Uterus (tissue), 4 donors: ENCODE results near the gene GABRG3. TPM values are rescaled to one million over a fixed set of nuclear protein-coding genes. Genes with fewer than 3 reads are reported as not detected.

Source experiments
- DNase-seq, 2 donors: peaks; one replicate each; pipeline ENCODE4 v3.0.0-alpha.2; 2019 to 2020
- H3K27ac ChIP-seq, 2 donors: fragments of 200-600 bp; sonication (generic); 1 replicate in 1 of 2; 2 replicates in 1 of 2; pipeline ENCODE4 v1.5.1; 2016 to 2018
- H3K27me3 ChIP-seq, 2 donors: fragments of 200-600 bp; sonication (generic); one replicate each; pipeline ENCODE4 v1.5.1; 2018 to 2019; ENCODE audit warnings: control low read depth in 1 of 2
- H3K36me3 ChIP-seq, 2 donors: fragments of 200-600 bp; sonication (generic); one replicate each; pipeline ENCODE4 v1.5.1; 2019; ENCODE audit warnings: control low read depth in 1 of 2
- H3K4me1 ChIP-seq, 2 donors: fragments of 200-600 bp; sonication (generic); one replicate each; pipeline ENCODE4 v1.5.1; 2018 to 2019; ENCODE audit warnings: control low read depth in 1 of 2
- H3K4me3 ChIP-seq, 2 donors: fragments of 200-600 bp; sonication (generic); 1 replicate in 1 of 2; 2 replicates in 1 of 2; pipeline ENCODE4 v1.5.1; 2018 to 2019; ENCODE audit warnings: mild to moderate bottlenecking in 1 of 2
- H3K9me3 ChIP-seq, 2 donors: fragments of 200-600 bp; sonication (generic); one replicate each; pipeline ENCODE4 v1.5.1; 2019; ENCODE audit warnings: control low read depth in 1 of 2
- CTCF ChIP-seq, 4 experiments: fragments of 200-600 bp in 2 of 4; fragments of 450-650 bp in 2 of 4; sonication (generic) in 2 of 4; IDR thresholded peaks; one replicate each; pipeline ENCODE4 v1.5.1; 2016 to 2019; ENCODE audit warnings: antibody characterized with exemption in 4 of 4, mild to moderate bottlenecking in 2 of 4, moderate library complexity in 1 of 4
- POLR2A ChIP-seq, 2 donors: fragments of 450-650 bp; IDR thresholded peaks; one replicate each; pipeline ENCODE4 v1.6.1; 2016; ENCODE audit warnings: antibody characterized with exemption in 2 of 2, mild to moderate bottlenecking in 1 of 2, moderate library complexity in 1 of 2
- intact Hi-C: fragments of 100-400 bp; cut with DNase I; formaldehyde crosslinking; loops from one replicate; pipeline ENCODE4 v1.15.1; 2023; ENCODE audit warnings: low total_unique reads
- total RNA-seq, 4 donors: library from RNA; depleted of rRNA in 3 of 4; stranded (reverse); fragments of >200 nt in 3 of 4; gene quantifications; one replicate each; pipeline versions ENCODE4 v1.1.0 to v1.2.4, GENCODE V29; 2014 to 2023
- donor health status: DM: yes; HTN: yes; CAD: no.

GABRG3 gene
- total RNA-seq, 4 donors from 2014 or later = 3.0 TPM; not detected in 3

GRCh38 chr15:27057904-27058645 lies 87.1 kb downstream of the GABRG3 start:
- no peaks in the 10 kb centered on the region for H3K36me3 ChIP-seq
- H3K27ac ChIP-seq = no peak overlapping the region
- no peak overlapping the region for H3K4me3 ChIP-seq
- H3K4me1 ChIP-seq = no peaks in the 10 kb centered on the region
- H3K27me3 ChIP-seq = no peaks in the 10 kb centered on the region
- intact Hi-C loops = no loop called here
- no peak for TF ChIP-seq POLR2A (IDR thresholded peaks at IDR 0.05)
- no peak for TF ChIP-seq CTCF (IDR thresholded peaks at IDR 0.05)
- DNase-seq = no peak
- no peaks in the 10 kb centered on the region for H3K9me3 ChIP-seq

- no peak for DNase-seq
- Histone ChIP-seq H3K4me3 (no peak overlapping the region), H3K27ac (no peak overlapping the region), H3K4me1 (no peaks in the 10 kb centered on the region), H3K27me3 (no peaks in the 10 kb centered on the region), H3K36me3 (no peaks in the 10 kb centered on the region), H3K9me3 (no peaks in the 10 kb centered on the region)
- intact Hi-C loops = no loop called here
- no peak for TF ChIP-seq CTCF (IDR thresholded peaks at IDR 0.05)
- TF ChIP-seq POLR2A (IDR thresholded peaks at IDR 0.05) = no peak
Measured at GRCh38 chr15:27058939-27059338, 88.0 kb downstream of the GABRG3 start.

- no peaks in the 10 kb centered on the region for H3K4me1 ChIP-seq
- intact Hi-C loops = no loop called here
- TF ChIP-seq CTCF (IDR thresholded peaks at IDR 0.05) = peak in 3 of 4 experiments; percentile 25 to 26 (median 26)
- TF ChIP-seq POLR2A (IDR thresholded peaks at IDR 0.05) = no peak
Measured at GRCh38 chr15:27059610-27060202, 88.7 kb downstream of the GABRG3 start.

GRCh38 chr15:27061739-27062138 lies 90.8 kb downstream of the GABRG3 start:
- Histone ChIP-seq H3K27ac (no peak overlapping the region), H3K4me1 (no peaks in the 10 kb centered on the region), H3K36me3 (no peaks in the 10 kb centered on the region), H3K9me3 (no peaks in the 10 kb centered on the region), H3K27me3 (no peaks in the 10 kb centered on the region), H3K4me3 (no peak overlapping the region)
- intact Hi-C loops = no loop called here
- DNase-seq = no peak
- no peak for TF ChIP-seq CTCF (IDR thresholded peaks at IDR 0.05)
- no peak for TF ChIP-seq POLR2A (IDR thresholded peaks at IDR 0.05)

More at GRCh38 chr15:27059610-27060202, 88.7 kb downstream of the GABRG3 start:
- no peak for DNase-seq
- H3K27ac ChIP-seq = no peak overlapping the region
- H3K27me3 ChIP-seq = no peaks in the 10 kb centered on the region
- no peak overlapping the region for H3K4me3 ChIP-seq
- no peaks in the 10 kb centered on the region for H3K36me3 ChIP-seq
- no peaks in the 10 kb centered on the region for H3K9me3 ChIP-seq

GRCh38 chr15:27062951-27063350 lies 92.0 kb downstream of the GABRG3 start:
- Histone ChIP-seq H3K4me3 (no peak overlapping the region), H3K36me3 (no peaks in the 10 kb centered on the region), H3K4me1 (no peaks in the 10 kb centered on the region), H3K27me3 (no peaks in the 10 kb centered on the region), H3K27ac (no peak overlapping the region), H3K9me3 (no peaks in the 10 kb centered on the region)
- TF ChIP-seq CTCF (IDR thresholded peaks at IDR 0.05) = no peak
- TF ChIP-seq POLR2A (IDR thresholded peaks at IDR 0.05) = no peak
- no peak for DNase-seq
- intact Hi-C loops = no loop called here
